GM12801 (cell line): ENCODE measurements around the gene NKX2-1.

ENCODE experiments used
- CTCF ChIP-seq: IDR thresholded peaks from one replicate; pipeline ENCODE4 v1.5.1; 2011; ENCODE audit warnings: control low read depth; ENCODE audit not compliant: insufficient read length; ENCODE audit errors: extremely low read depth

Gene NKX2-1

GRCh38 chr14:36495666-36496065 lies 24.4 kb downstream of the NKX2-1 start:
- no peak for TF ChIP-seq CTCF

- no peak for TF ChIP-seq CTCF
Measured at GRCh38 chr14:36493761-36494160, 26.3 kb downstream of the NKX2-1 start.

- no peak for TF ChIP-seq CTCF
Measured at GRCh38 chr14:36485773-36486172, 34.3 kb downstream of the NKX2-1 start.

GRCh38 chr14:36479344-36479743 lies 40.7 kb downstream of the NKX2-1 start:
- TF ChIP-seq CTCF = no peak

GRCh38 chr14:36478782-36479181 lies 41.2 kb downstream of the NKX2-1 start:
- no peak for TF ChIP-seq CTCF

GRCh38 chr14:36477266-36477665 lies 42.8 kb downstream of the NKX2-1 start:
- TF ChIP-seq CTCF = no peak

- no peak for TF ChIP-seq CTCF
Measured at GRCh38 chr14:36474593-36474992, 45.4 kb downstream of the NKX2-1 start.

- no peak for TF ChIP-seq CTCF
Measured at GRCh38 chr14:36471431-36471830, 48.6 kb downstream of the NKX2-1 start.
